Measurements from ENCODE around the gene CEP41. TPM values are rescaled to one million over a fixed set of nuclear protein-coding genes. Genes with fewer than 3 reads are reported as not detected.

The CEP41 gene
- total and polyA plus RNA-seq, 5 donors from 2014 or later = 4.1 to 22.0 (median 12.7) TPM

DNA sequence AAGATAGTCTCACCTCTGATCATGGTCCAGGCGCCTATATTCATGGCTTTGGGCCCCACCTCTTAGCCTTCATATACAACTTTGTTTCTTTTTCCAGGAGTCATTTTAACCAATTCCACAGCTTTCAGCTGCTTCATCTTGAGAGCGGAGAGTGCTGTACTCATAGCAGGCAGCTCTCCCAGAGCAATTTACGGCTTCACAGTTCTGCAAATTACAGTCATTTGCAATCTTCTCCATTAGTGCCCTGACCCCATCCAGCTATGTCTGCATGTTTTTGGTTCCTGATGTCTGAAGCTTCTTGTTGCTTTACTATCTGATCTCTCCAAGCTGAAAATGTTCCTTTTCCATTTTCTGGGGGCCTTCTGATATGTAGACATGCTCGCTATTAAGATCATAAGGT, 33.1 kb upstream of the CEP41 start:
- H3K4me3 Mint-ChIP-seq = no peak overlapping the region
- Histone ChIP-seq H3K4me3 (ENCODE audit: low read depth, low read length) (no peak overlapping the region), H3K27me3 (ENCODE audit: control insufficient read depth, insufficient read depth, low read length) (peaks cover 3% of the 10 kb centered on the region), H3K9me3 (ENCODE audit: control insufficient read depth in 2 of 2, low read length in 2 of 2) (no peaks in the 10 kb centered on the region), H3K36me3 (ENCODE audit: control insufficient read depth, insufficient read depth, low read length) (no peaks in the 10 kb centered on the region), H3K27ac (ENCODE audit: insufficient read depth, low read length, poor library complexity, severe bottlenecking) (no peak overlapping the region), H3K4me1 (ENCODE audit: control insufficient read depth, insufficient read depth, low read length, poor library complexity, severe bottlenecking) (no peaks in the 10 kb centered on the region)
- ATAC-seq (ENCODE audit: low read depth in 2 of 2) (no peak), DNase-seq (no peak)
- H3K27ac Mint-ChIP-seq = no peak overlapping the region
- peaks cover 0 to 4% (median 0%) of the 10 kb centered on the region in 4 donors for H3K4me1 Mint-ChIP-seq
- peaks cover 0 to 3% (median 1%) of the 10 kb centered on the region in 7 donors for H3K9me3 Mint-ChIP-seq
- H3K36me3 Mint-ChIP-seq = no peaks in the 10 kb centered on the region
- peaks cover 40% of the 10 kb centered on the region for H3K27me3 Mint-ChIP-seq

DNA sequence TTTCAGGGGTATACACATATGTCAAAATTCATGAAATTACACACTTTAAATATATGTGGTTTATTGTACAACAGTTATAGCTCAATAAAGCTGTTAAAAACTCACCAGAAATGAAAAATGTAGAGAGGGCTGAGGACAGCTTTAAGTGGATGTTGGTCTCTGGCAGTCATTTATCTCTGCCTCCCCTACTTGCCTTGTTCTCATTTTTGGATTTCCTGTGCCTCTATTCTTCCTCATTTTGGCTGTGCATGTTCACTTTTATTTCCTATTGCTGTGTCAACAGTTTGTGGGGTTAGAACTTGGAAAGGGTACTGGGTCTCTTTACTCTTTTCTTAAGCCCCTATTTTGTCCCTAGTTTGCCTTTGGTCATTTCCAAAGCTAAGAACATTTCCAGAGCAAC, 32.5 kb upstream of the CEP41 start:
- no peak overlapping the region for H3K27ac ChIP-seq (ENCODE audit: insufficient read depth, low read length, poor library complexity, severe bottlenecking)

DNA sequence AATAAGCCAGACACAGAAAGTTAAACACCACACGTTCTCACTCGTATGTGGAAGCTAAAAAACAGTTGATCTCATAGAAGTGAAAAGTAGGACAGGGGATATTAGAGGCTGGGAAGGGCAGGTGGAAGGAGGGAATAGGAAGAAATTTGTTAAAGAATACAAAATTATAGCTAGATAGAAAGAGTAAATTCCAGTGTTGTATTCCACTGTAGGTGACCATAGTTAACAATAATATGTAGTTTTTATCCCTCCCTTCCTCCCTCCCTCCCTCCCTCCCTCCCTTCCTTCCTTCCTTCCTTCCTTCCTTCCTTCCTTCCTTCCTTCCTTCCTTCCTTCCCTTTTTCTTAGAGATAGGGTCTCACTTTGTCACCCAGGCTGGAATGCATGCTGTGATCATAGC, 31.2 kb upstream of the CEP41 start:
- H3K27me3 ChIP-seq (ENCODE audit: control insufficient read depth, insufficient read depth, low read length) = peaks cover 5% of the 10 kb centered on the region
- Mint-ChIP-seq H3K27ac (no peak overlapping the region), H3K9me3 (peaks cover 0 to 3% (median 0%) of the 10 kb centered on the region in 7 donors), H3K4me3 (no peak overlapping the region), H3K27me3 (peaks cover 51% of the 10 kb centered on the region), H3K4me1 (peaks cover 0 to 4% (median 0%) of the 10 kb centered on the region in 4 donors), H3K36me3 (no peaks in the 10 kb centered on the region)
- no peaks in the 10 kb centered on the region for H3K36me3 ChIP-seq (ENCODE audit: control insufficient read depth, insufficient read depth, low read length)
- ATAC-seq (ENCODE audit: low read depth in 2 of 2) (no peak), DNase-seq (no peak)
- no peaks in the 10 kb centered on the region for H3K9me3 ChIP-seq (ENCODE audit: control insufficient read depth in 2 of 2, low read length in 2 of 2)
- no peak overlapping the region for H3K27ac ChIP-seq (ENCODE audit: insufficient read depth, low read length, poor library complexity, severe bottlenecking)
- H3K4me3 ChIP-seq (ENCODE audit: low read depth, low read length) = no peak overlapping the region
- no peaks in the 10 kb centered on the region for H3K4me1 ChIP-seq (ENCODE audit: control insufficient read depth, insufficient read depth, low read length, poor library complexity, severe bottlenecking)

More for the DNA sequence above, 32.5 kb upstream of the CEP41 start:
- no peaks in the 10 kb centered on the region for H3K36me3 Mint-ChIP-seq
- Histone ChIP-seq H3K4me1 (ENCODE audit: control insufficient read depth, insufficient read depth, low read length, poor library complexity, severe bottlenecking) (no peaks in the 10 kb centered on the region), H3K4me3 (ENCODE audit: low read depth, low read length) (no peak overlapping the region), H3K36me3 (ENCODE audit: control insufficient read depth, insufficient read depth, low read length) (no peaks in the 10 kb centered on the region), H3K9me3 (ENCODE audit: control insufficient read depth in 2 of 2, low read length in 2 of 2) (no peaks in the 10 kb centered on the region), H3K27me3 (ENCODE audit: control insufficient read depth, insufficient read depth, low read length) (peaks cover 5% of the 10 kb centered on the region)
- peaks cover 0 to 4% (median under 1%) of the 10 kb centered on the region in 7 donors for H3K9me3 Mint-ChIP-seq
- peaks cover 44% of the 10 kb centered on the region for H3K27me3 Mint-ChIP-seq
- no peak for DNase-seq
- H3K4me3 Mint-ChIP-seq = no peak overlapping the region
- no peak for ATAC-seq (ENCODE audit: low read depth in 2 of 2)
- H3K4me1 Mint-ChIP-seq = peaks cover 0 to 4% (median 0%) of the 10 kb centered on the region in 4 donors
- H3K27ac Mint-ChIP-seq = no peak overlapping the region

DNA sequence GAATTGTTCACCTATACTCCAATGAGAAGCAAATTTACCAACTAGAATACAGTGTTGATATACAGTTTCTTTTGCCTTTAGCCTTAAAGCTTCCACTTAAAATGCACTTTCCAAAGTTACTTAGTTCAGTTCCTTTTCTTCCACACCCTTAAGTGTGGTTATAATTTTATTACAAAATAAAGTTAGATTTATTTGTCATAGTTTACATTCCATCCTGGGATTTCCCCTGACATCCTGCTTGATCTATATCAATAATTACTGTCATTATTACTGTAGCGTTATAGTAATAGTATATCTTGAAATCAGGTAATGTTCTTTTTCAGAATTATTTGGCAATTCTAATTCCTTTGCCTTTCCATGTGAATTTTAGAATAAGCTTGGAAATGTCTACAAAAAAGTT, 27.8 kb upstream of the CEP41 start:
- Mint-ChIP-seq H3K4me3 (no peak overlapping the region), H3K36me3 (no peaks in the 10 kb centered on the region), H3K9me3 (peaks cover 0 to 7% (median 0%) of the 10 kb centered on the region in 7 donors), H3K4me1 (no peaks in the 10 kb centered on the region), H3K27me3 (peaks cover 55% of the 10 kb centered on the region), H3K27ac (peak overlapping the region in 1 of 3 donors; percentile 79)
- Histone ChIP-seq H3K4me1 (ENCODE audit: control insufficient read depth, insufficient read depth, low read length, poor library complexity, severe bottlenecking) (no peaks in the 10 kb centered on the region), H3K27ac (ENCODE audit: insufficient read depth, low read length, poor library complexity, severe bottlenecking) (no peak overlapping the region), H3K4me3 (ENCODE audit: low read depth, low read length) (no peak overlapping the region), H3K27me3 (ENCODE audit: control insufficient read depth, insufficient read depth, low read length) (peaks cover 8% of the 10 kb centered on the region), H3K36me3 (ENCODE audit: control insufficient read depth, insufficient read depth, low read length) (no peaks in the 10 kb centered on the region), H3K9me3 (ENCODE audit: control insufficient read depth in 2 of 2, low read length in 2 of 2) (no peaks in the 10 kb centered on the region)
- DNase-seq (no peak), ATAC-seq (ENCODE audit: low read depth in 2 of 2) (no peak)

DNA sequence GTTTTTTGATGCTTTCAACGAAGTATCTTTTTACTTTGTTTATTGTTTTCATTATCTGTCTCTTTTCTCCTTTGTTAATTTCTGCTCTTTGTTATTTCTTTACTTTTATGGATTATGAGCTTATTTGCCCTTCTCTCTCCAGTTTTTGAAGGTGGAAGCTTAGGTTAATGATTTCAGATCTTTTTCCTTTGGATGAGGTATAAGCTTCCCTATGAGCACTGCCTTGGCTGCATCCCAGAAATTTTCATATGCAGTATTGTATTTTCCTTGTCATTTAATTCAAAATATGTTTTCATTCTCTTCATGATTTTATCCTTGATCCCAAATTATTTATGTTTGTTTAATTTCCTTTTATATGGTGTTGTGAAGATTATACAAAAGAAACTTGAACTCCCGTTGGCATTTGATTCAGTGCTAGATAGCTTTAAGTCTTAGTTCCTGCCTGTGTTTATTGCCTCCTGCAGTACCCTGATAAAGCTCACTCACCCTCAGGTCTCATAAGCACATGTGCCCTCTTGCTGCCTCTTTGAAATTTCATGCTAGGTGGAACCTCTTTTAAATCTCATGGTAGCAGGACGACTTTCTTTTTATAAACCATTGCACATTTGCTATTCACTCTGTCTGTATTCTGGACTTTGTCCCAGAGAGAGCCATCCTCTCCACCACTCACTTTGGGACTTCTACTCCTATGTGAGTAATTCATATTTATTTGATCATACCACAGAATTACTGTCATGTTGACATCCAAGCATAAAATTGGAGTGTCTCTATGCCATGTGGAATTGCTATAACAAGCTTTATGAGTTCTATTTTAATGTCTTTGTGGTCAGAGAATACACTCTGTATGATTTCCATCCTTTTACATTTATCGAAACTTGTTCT, 23.0 kb upstream of the CEP41 start:
- H3K36me3 ChIP-seq (ENCODE audit: control insufficient read depth, insufficient read depth, low read length) = no peaks in the 10 kb centered on the region
- peaks cover 4 to 8% of the 10 kb centered on the region in 2 experiments for H3K9me3 ChIP-seq (ENCODE audit: control insufficient read depth in 2 of 2, low read length in 2 of 2)
- Mint-ChIP-seq H3K4me3 (no peak overlapping the region), H3K9me3 (peaks cover 0 to 11% (median 7%) of the 10 kb centered on the region in 7 donors), H3K4me1 (peaks cover 0 to 2% (median 0%) of the 10 kb centered on the region in 4 donors), H3K27me3 (peaks cover 43% of the 10 kb centered on the region), H3K36me3 (no peaks in the 10 kb centered on the region), H3K27ac (no peak overlapping the region)
- DNase-seq (no peak), ATAC-seq (ENCODE audit: low read depth in 2 of 2) (no peak)
- H3K4me1 ChIP-seq (ENCODE audit: control insufficient read depth, insufficient read depth, low read length, poor library complexity, severe bottlenecking) = no peaks in the 10 kb centered on the region
- H3K27ac ChIP-seq (ENCODE audit: insufficient read depth, low read length, poor library complexity, severe bottlenecking) = no peak overlapping the region
- H3K27me3 ChIP-seq (ENCODE audit: control insufficient read depth, insufficient read depth, low read length) = peaks cover 8% of the 10 kb centered on the region
- H3K4me3 ChIP-seq (ENCODE audit: low read depth, low read length) = no peak overlapping the region

DNA sequence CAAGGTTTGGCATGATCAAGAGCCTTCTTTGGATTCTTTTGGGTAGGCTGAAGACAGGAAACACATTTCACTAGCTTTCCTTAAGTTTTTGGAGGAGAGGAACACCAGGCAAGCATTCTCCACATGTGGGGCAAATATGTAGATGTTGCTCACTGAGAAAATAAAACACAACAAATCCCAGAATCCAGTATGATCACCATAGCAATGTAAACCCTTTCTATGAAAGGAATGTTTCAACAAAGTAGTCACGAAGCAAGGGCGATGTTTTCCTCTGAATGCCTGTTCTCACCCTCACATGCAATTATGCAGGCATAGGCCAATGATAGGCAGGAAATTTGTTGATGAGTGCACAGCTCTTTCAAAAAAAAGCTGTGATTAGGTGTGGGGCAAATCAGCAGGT, 20.5 kb upstream of the CEP41 start:
- Histone ChIP-seq H3K9me3 (ENCODE audit: control insufficient read depth in 2 of 2, low read length in 2 of 2) (peaks cover 5 to 8% of the 10 kb centered on the region in 2 experiments), H3K27me3 (ENCODE audit: control insufficient read depth, insufficient read depth, low read length) (peaks cover 6% of the 10 kb centered on the region), H3K27ac (ENCODE audit: insufficient read depth, low read length, poor library complexity, severe bottlenecking) (no peak overlapping the region), H3K4me1 (ENCODE audit: control insufficient read depth, insufficient read depth, low read length, poor library complexity, severe bottlenecking) (peaks cover 12% of the 10 kb centered on the region), H3K36me3 (ENCODE audit: control insufficient read depth, insufficient read depth, low read length) (no peaks in the 10 kb centered on the region), H3K4me3 (ENCODE audit: low read depth, low read length) (no peak overlapping the region)
- Mint-ChIP-seq H3K4me1 (peaks cover 6 to 9% (median 6%) of the 10 kb centered on the region in 4 donors), H3K36me3 (no peaks in the 10 kb centered on the region), H3K9me3 (peaks cover 0 to 12% (median 7%) of the 10 kb centered on the region in 7 donors), H3K27me3 (peaks cover 27% of the 10 kb centered on the region), H3K27ac (no peak overlapping the region), H3K4me3 (no peak overlapping the region)
- ATAC-seq (ENCODE audit: low read depth in 2 of 2) = no peak
- no peak for DNase-seq

DNA sequence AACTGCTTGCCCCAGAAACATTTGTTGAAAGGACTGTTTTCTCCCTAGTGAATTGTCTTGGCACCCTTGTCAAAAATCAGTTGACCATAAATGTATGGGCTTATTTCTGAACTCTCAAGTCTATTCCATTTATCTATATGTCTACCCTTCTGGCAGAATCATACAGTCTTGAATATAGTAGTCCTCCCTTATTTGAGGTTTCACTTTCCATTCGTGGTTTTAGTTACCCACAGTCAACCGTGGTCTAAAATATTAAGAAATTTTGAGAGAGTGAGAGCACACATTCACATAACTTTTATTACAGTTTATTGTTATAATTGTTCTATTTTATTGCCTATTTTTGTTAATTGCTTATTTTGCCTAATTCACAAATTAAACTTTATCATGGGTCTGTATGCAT, 17.4 kb upstream of the CEP41 start:
- peak overlapping the region; percentile 54 for H3K4me3 ChIP-seq (ENCODE audit: low read depth, low read length)

More for the DNA sequence above, 17.4 kb upstream of the CEP41 start:
- peaks cover 12% of the 10 kb centered on the region for H3K4me1 ChIP-seq (ENCODE audit: control insufficient read depth, insufficient read depth, low read length, poor library complexity, severe bottlenecking)
- Mint-ChIP-seq H3K36me3 (no peaks in the 10 kb centered on the region), H3K4me1 (peaks cover 6 to 10% (median 6%) of the 10 kb centered on the region in 4 donors), H3K4me3 (peak overlapping the region in 3 of 4 donors; percentile 60 to 64 (median 61)), H3K27ac (peak overlapping the region in 1 of 3 donors; percentile 52), H3K27me3 (peaks cover 17% of the 10 kb centered on the region), H3K9me3 (peaks cover 0 to 11% (median 6%) of the 10 kb centered on the region in 7 donors)
- H3K27ac ChIP-seq (ENCODE audit: insufficient read depth, low read length, poor library complexity, severe bottlenecking) = no peak overlapping the region
- DNase-seq = peak in 2 of 3 donors; percentile 20 to 64
- no peaks in the 10 kb centered on the region for H3K36me3 ChIP-seq (ENCODE audit: control insufficient read depth, insufficient read depth, low read length)
- H3K9me3 ChIP-seq (ENCODE audit: control insufficient read depth in 2 of 2, low read length in 2 of 2) = peaks cover 5 to 8% of the 10 kb centered on the region in 2 experiments
- peak; percentile 53 to 60 for ATAC-seq (ENCODE audit: low read depth in 2 of 2)
- peaks cover 4% of the 10 kb centered on the region for H3K27me3 ChIP-seq (ENCODE audit: control insufficient read depth, insufficient read depth, low read length)
